Endometrium (tissue), 2 donors: ENCODE measurements around the gene POLR2H.

Experiments used
- FAIRE-seq: peaks from 2 replicates; lab custom pipeline; 2012; peaks lifted over from hg19 to GRCh38; lab: Jason Lieb, UNC
- donor health status: control.
- donor health status: control.

The POLR2H gene

GRCh38 chr3:184387174-184387714, 25.7 kb downstream of the POLR2H start:
- FAIRE-seq: no peak

GRCh38 chr3:184388164-184388935, 26.8 kb downstream of the POLR2H start:
- FAIRE-seq: no peak

- FAIRE-seq: no peak
These were observed 27.4 kb downstream of the POLR2H start for GRCh38 chr3:184388936-184389230.

GRCh38 chr3:184389384-184389783, 27.9 kb downstream of the POLR2H start:
- no peak for FAIRE-seq

GRCh38 chr3:184389935-184390528, 28.5 kb downstream of the POLR2H start:
- FAIRE-seq: no peak

- no peak for FAIRE-seq
These were observed 29.8 kb downstream of the POLR2H start for GRCh38 chr3:184391266-184391665.

GRCh38 chr3:184395320-184395660, 33.8 kb downstream of the POLR2H start:
- FAIRE-seq: no peak

- FAIRE-seq: no peak
These were observed 37.9 kb downstream of the POLR2H start for GRCh38 chr3:184399410-184399809.

GRCh38 chr3:184405075-184406030, 43.8 kb downstream of the POLR2H start:
- FAIRE-seq: no peak

GRCh38 chr3:184409331-184409926, 47.9 kb downstream of the POLR2H start:
- no peak for FAIRE-seq

GRCh38 chr3:184409946-184410500, 48.5 kb downstream of the POLR2H start:
- FAIRE-seq: no peak

- FAIRE-seq: no peak
These were observed 53.1 kb downstream of the POLR2H start for GRCh38 chr3:184414418-184415202.

- no peak for FAIRE-seq
These were observed 53.6 kb downstream of the POLR2H start for GRCh38 chr3:184415203-184415490.

- FAIRE-seq: no peak
These were observed 56.3 kb downstream of the POLR2H start for GRCh38 chr3:184417619-184418327.
